HepG2 (cell line): Measurements from ENCODE around the gene HHIPL2. TPM values are rescaled to one million over a fixed set of nuclear protein-coding genes. Genes with fewer than 3 reads are reported as not detected.

Experiments used
- ATAC-seq: fragments of 200-7000 bp; cut with Tn5 transposase; 3 replicates; pipeline ENCODE4 v1.9.1; 2020; ENCODE audit warnings: mild to moderate bottlenecking, moderate library complexity
- BruUV-seq: library from RNA; stranded (reverse); fragments of 400-500 nt; replicated peaks from 2 replicates; lab custom pipeline; 2021; lab: Mats Ljungman, UMichigan
- CTCF ChIA-PET: fragments of 300-600 bp; formaldehyde crosslinking; extraction: SDS; loops from one replicate; lab custom pipeline; 2021; ENCODE audit warnings: low total read pairs, inconsistent platforms, low intra/inter-chr PET ratio; lab: Yijun Ruan, JAX
- POLR2A ChIA-PET: fragments of 350-600 bp; sonication (Branson Sonifier 250); formaldehyde crosslinking; loops from one replicate; lab custom pipeline; 2020; ENCODE audit warnings: antibody characterized with exemption, inconsistent platforms; lab: Yijun Ruan, JAX
- DNase-seq: peaks from one replicate; pipeline ENCODE4 v3.0.0-alpha.2; 2015; ENCODE audit warnings: low spot score
- FAIRE-seq: peaks from 3 replicates; lab custom pipeline; 2011; peaks lifted over from hg19 to GRCh38; lab: Jason Lieb, UNC
- H2AFZ ChIP-seq: one replicate; pipeline ENCODE4 v1.6.1; 2011; ENCODE audit warnings: low read length, inconsistent platforms
- H3K27ac ChIP-seq: fragments of 300-600 bp; 3 replicates; pipeline ENCODE4 v1.8.0; 2011; ENCODE audit warnings: mixed run types, mild to moderate bottlenecking, mixed read lengths, low read length, inconsistent platforms; ENCODE audit not compliant: insufficient read depth; ENCODE audit errors: extremely low read length
- H3K27me3 ChIP-seq, 2 experiments: fragments of 200-600 bp in 1 of 2; 2 replicates in 1 of 2; 3 replicates in 1 of 2; pipeline versions ENCODE4 v1.6.0 to v1.8.0; 2011; ENCODE audit warnings: low read length in 2 of 2, mild to moderate bottlenecking in 2 of 2, moderate library complexity in 2 of 2, inconsistent platforms in 1 of 2; ENCODE audit not compliant: insufficient read depth in 2 of 2, control insufficient read depth in 1 of 2
- H3K36me3 ChIP-seq, 2 experiments: fragments of 200-600 bp in 1 of 2; replicated peaks in 1 of 2; 2 replicates in 1 of 2; 3 replicates in 1 of 2; pipeline versions ENCODE4 v1.5.1 to v1.8.0; 2011; ENCODE audit warnings: low read length in 2 of 2, inconsistent platforms in 1 of 2; ENCODE audit not compliant: insufficient read depth in 2 of 2, control insufficient read depth in 1 of 2
- H3K4me1 ChIP-seq: 2 replicates; pipeline ENCODE4 v1.5.1; 2012; ENCODE audit warnings: low read length, inconsistent platforms; ENCODE audit not compliant: insufficient read depth
- H3K4me2 ChIP-seq: 2 replicates; pipeline ENCODE4 v1.6.0; 2011; ENCODE audit warnings: low read depth, low read length, inconsistent platforms
- H3K4me3 ChIP-seq, 3 experiments: fragments of 200-600 bp in 1 of 3; sonication (generic), shearing (Covaris generic) in 1 of 3; replicated peaks in 1 of 3; 2 replicates each; pipeline ENCODE4 v1.5.1; 2011 to 2016; ENCODE audit warnings: low read length in 3 of 3, inconsistent platforms in 2 of 3, low read depth in 2 of 3, mild to moderate bottlenecking in 2 of 3, control low read depth in 1 of 3, mixed read lengths in 1 of 3; ENCODE audit not compliant: insufficient read depth in 1 of 3
- H3K79me2 ChIP-seq: one replicate; pipeline ENCODE4 v1.6.1; 2011; ENCODE audit warnings: low read length, inconsistent platforms; ENCODE audit not compliant: insufficient read depth
- H3K9ac ChIP-seq: 2 replicates; pipeline ENCODE4 v1.6.0; 2011; ENCODE audit warnings: mild to moderate bottlenecking, low read depth, low read length, inconsistent platforms; ENCODE audit not compliant: insufficient read depth
- H3K9me3 ChIP-seq: 2 replicates; pipeline ENCODE4 v1.5.1; 2012; ENCODE audit warnings: mild to moderate bottlenecking, low read length
- H4K20me1 ChIP-seq: 2 replicates; pipeline ENCODE4 v1.6.0; 2011; ENCODE audit warnings: inconsistent platforms, mild to moderate bottlenecking, low read length, moderate library complexity; ENCODE audit not compliant: insufficient read depth
- EED ChIP-seq: sonication (generic); formaldehyde crosslinking; IDR thresholded peaks from 2 replicates; pipeline ENCODE4 v1.5.0; 2020; ENCODE audit warnings: mild to moderate bottlenecking, missing genetic modification reagents
- ELF1 ChIP-seq: sonication (generic); formaldehyde crosslinking; IDR thresholded peaks from 2 replicates; pipeline ENCODE4 v1.4.0; 2020; ENCODE audit warnings: missing genetic modification reagents
- GMEB2 ChIP-seq: IDR thresholded peaks from 2 replicates; pipeline ENCODE4 v1.6.1; 2016; ENCODE audit warnings: missing biosample characterization, missing genetic modification reagents, low read depth
- NCOA2 ChIP-seq: sonication (generic); formaldehyde crosslinking; IDR thresholded peaks from 2 replicates; pipeline ENCODE4 v1.8.0; 2022; ENCODE audit warnings: inconsistent platforms
- RBFOX2 ChIP-seq: fragments of 200-400 bp; formaldehyde crosslinking; IDR thresholded peaks from 2 replicates; pipeline ENCODE4 v1.6.1; 2017; ENCODE audit warnings: low read depth, mild to moderate bottlenecking, low read length
- SP5 ChIP-seq: IDR thresholded peaks from 2 replicates; pipeline ENCODE4 v1.6.1; 2016; ENCODE audit warnings: low read depth, borderline replicate concordance
- YEATS2 ChIP-seq: sonication (generic); formaldehyde crosslinking; IDR thresholded peaks from 2 replicates; pipeline ENCODE4 v1.4.0; 2020; ENCODE audit warnings: missing genetic modification reagents, borderline replicate concordance
- ZBTB3 ChIP-seq: sonication (generic); formaldehyde crosslinking; IDR thresholded peaks from 2 replicates; pipeline ENCODE4 v1.4.0; 2020; ENCODE audit warnings: low read depth, mild to moderate bottlenecking, moderate library complexity, missing genetic modification reagents, borderline replicate concordance
- ZFP82 ChIP-seq: sonication (generic); formaldehyde crosslinking; IDR thresholded peaks from 2 replicates; pipeline ENCODE4 v1.5.1; 2020; ENCODE audit warnings: mild to moderate bottlenecking, missing genetic modification reagents, borderline replicate concordance
- ZKSCAN1 ChIP-seq: fragments of 150-350 bp; IDR thresholded peaks from 2 replicates; pipeline ENCODE4 v1.6.1; 2014; ENCODE audit warnings: low read length
- ZNF3 ChIP-seq: IDR thresholded peaks from 2 replicates; pipeline ENCODE4 v1.7.0; 2017; ENCODE audit warnings: inconsistent platforms
- WGBS: methylation state at CpG from one replicate; pipeline ENCODE4 v1.1.6; 2017; ENCODE audit warnings: low lambda C conversion rate; 5-methylcytosine and 5-hydroxymethylcytosine counted together
- in situ Hi-C: cut with HindIII; loops from 2 replicates; pipeline ENCODE4 v1.10.0; 2017; ENCODE audit warnings: low pct_unique_long_range_greater_than_20kb; ENCODE audit not compliant: extremely low pct_ligation_motif_present
- intact Hi-C: fragments of 100-400 bp; cut with micrococcal nuclease; formaldehyde crosslinking; loops from one replicate; pipeline ENCODE4 v1.10.0; 2022; ENCODE audit not compliant: unreplicated experiment
- polyA plus RNA-seq, 8 experiments: library from polyadenylated mRNA; depleted of rRNA in 3 of 8; stranded (reverse) in 7 of 8; unstranded in 1 of 8; fragments of >200 nt; fragmentation: Illumina TruSeq in 4 of 8; extraction: Trizol in 4 of 8; gene quantifications; 2 replicates each; pipeline versions ENCODE4 v1.2.1 to v1.2.3, GENCODE V29; 2011 to 2016; ENCODE audit warnings: low read depth in 4 of 8, missing spikeins in 1 of 8, mixed read lengths in 1 of 8; ENCODE audit not compliant: insufficient read depth in 1 of 8
- total RNA-seq, 5 experiments: library from RNA; depleted of rRNA; stranded (reverse); fragments of >200 nt; fragmentation: Illumina TruSeq; extraction: Trizol; gene quantifications; 2 replicates each; pipeline ENCODE4 v1.2.3, GENCODE V29; 2016; ENCODE audit warnings: low read depth in 1 of 5

The HHIPL2 gene
- total and polyA plus RNA-seq, 2 of the 13 experiments (the other 11 are each of a cell fraction or from before 2014, with no cell fraction given) = 0.53 to 1.3 TPM

GRCh38 chr1:222557148-222557547 lies 9.2 kb upstream of the HHIPL2 start:
- no peak for ATAC-seq
- 80% methylated on average over 6 of the region's 6 CpGs for WGBS

More at GRCh38 chr1:222557148-222557547, 9.2 kb upstream of the HHIPL2 start:
- H3K9ac ChIP-seq = no peak overlapping the region
- H3K79me2 ChIP-seq = no peaks in the 10 kb centered on the region
- CTCF ChIA-PET = no interaction called here
- no peak overlapping the region for H3K4me2 ChIP-seq
- H3K4me3 ChIP-seq = no peak overlapping the region
- in situ Hi-C loops = no loop called here
- intact Hi-C loops = no loop called here
- peaks cover 2 to 27% of the 10 kb centered on the region in 2 experiments; a peak in 4 of 5 replicates for H3K36me3 ChIP-seq
- H3K27ac ChIP-seq = no peak overlapping the region
- FAIRE-seq (no peak), DNase-seq (no peak)
- POLR2A ChIA-PET = interaction anchor here (1.6 to 1.9 kb wide), 2 partner anchors 33 to 87 kb away, joined by 5 to 9 read pairs; partner anchors contain the start of gene TAF1A
- H4K20me1 ChIP-seq = no peaks in the 10 kb centered on the region
- H3K9me3 ChIP-seq = no peaks in the 10 kb centered on the region
- H2AFZ ChIP-seq = no peak overlapping the region
- H3K27me3 ChIP-seq = no peaks in the 10 kb centered on the region
- peaks cover 21% of the 10 kb centered on the region for H3K4me1 ChIP-seq
- no peak for TF ChIP-seq SP5 (CRISPR knock-in tag)
- no peak for TF ChIP-seq ZKSCAN1
- TF ChIP-seq NCOA2 (CRISPR knock-in tag) = no peak
- TF ChIP-seq RBFOX2 = no peak
- no peak for TF ChIP-seq ELF1 (CRISPR knock-in tag)
- no peak for TF ChIP-seq ZBTB3 (CRISPR knock-in tag)
- TF ChIP-seq GMEB2 (CRISPR knock-in tag) = no peak
- TF ChIP-seq ZNF3 (CRISPR knock-in tag) = no peak
- no peak for TF ChIP-seq ZFP82 (CRISPR knock-in tag)
- TF ChIP-seq EED (CRISPR knock-in tag) = no peak
- no peak for TF ChIP-seq YEATS2 (CRISPR knock-in tag)
- BruUV-seq = no TSS peak
